BLaER1 (cell line): ENCODE results near the gene GRIK5.

Experiments
- H3K27ac ChIP-seq: shearing (Covaris generic); formaldehyde crosslinking; 2 replicates; pipeline ENCODE4 v1.8.1; 2022
- H3K27me3 ChIP-seq: shearing (Covaris generic); formaldehyde crosslinking; 2 replicates; pipeline ENCODE4 v1.8.1; 2022
- H3K36me3 ChIP-seq: shearing (Covaris generic); formaldehyde crosslinking; 2 replicates; pipeline ENCODE4 v1.8.1; 2022
- H3K4me1 ChIP-seq: shearing (Covaris generic); formaldehyde crosslinking; 2 replicates; pipeline ENCODE4 v1.8.1; 2022
- H3K4me2 ChIP-seq: shearing (Covaris generic); formaldehyde crosslinking; 2 replicates; pipeline ENCODE4 v1.8.1; 2022
- H3K4me3 ChIP-seq: shearing (Covaris generic); formaldehyde crosslinking; 2 replicates; pipeline ENCODE4 v1.8.1; 2022
- H3K9ac ChIP-seq: shearing (Covaris generic); formaldehyde crosslinking; 2 replicates; pipeline ENCODE4 v1.8.1; 2022
- H3K9me3 ChIP-seq: shearing (Covaris generic); formaldehyde crosslinking; 2 replicates; pipeline ENCODE4 v1.8.1; 2022
- H4K20me1 ChIP-seq: shearing (Covaris generic); formaldehyde crosslinking; 2 replicates; pipeline ENCODE4 v1.8.1; 2022
- Cebpa-rat ChIP-seq: shearing (Covaris generic); IDR thresholded peaks from 2 replicates; pipeline ENCODE4 v1.8.1; 2022

The GRIK5 gene

DNA sequence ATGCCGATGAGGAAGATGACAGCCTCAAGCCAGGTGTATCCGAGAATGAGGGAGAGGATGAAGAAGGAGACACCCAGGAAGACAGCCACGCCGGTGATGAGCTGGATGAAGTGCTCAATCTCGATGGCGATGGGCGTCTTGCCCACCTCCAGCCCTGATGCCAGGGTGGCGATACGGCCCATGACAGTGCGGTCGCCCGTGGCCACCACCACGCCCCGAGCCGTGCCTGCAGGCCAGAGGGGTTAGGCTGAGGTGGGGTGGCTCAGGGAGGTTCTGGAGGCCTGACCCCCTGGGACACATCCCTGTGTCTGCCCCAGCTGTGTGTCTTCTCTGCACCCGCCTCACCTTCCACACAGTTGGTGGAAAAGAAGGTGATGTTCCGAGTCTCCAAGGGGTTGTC lies 85.0 kb downstream of the GRIK5 start:
- Histone ChIP-seq H3K9me3 (no peaks in the 10 kb centered on the region), H3K27ac (no peak overlapping the region), H3K4me1 (no peaks in the 10 kb centered on the region), H3K27me3 (no peaks in the 10 kb centered on the region), H3K4me2 (no peak overlapping the region), H3K9ac (no peak overlapping the region), H3K36me3 (peaks cover 96% of the 10 kb centered on the region), H3K4me3 (no peak overlapping the region), H4K20me1 (peaks cover 39% of the 10 kb centered on the region)
- no peak for TF ChIP-seq Cebpa-rat

DNA sequence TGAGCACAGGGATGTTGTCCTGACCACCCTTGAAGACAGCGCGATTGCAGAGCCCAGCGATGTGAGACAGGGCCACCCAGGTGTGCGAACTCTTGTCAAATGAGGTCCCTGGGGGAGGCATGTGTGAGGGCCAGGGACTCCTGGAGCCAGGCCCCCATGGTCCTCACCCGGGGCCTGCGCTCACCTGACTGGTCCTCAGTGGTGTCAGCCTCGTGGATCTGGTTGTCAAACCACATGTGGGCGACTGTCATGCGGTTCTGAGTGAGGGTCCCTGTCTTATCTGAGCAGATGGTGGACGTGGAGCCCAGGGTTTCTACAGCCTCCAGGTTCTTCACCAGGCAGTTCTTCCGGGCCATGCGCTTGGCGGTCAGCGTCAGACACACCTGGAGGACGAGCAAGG lies 88.3 kb downstream of the GRIK5 start:
- H3K9me3 ChIP-seq, result no peaks in the 10 kb centered on the region
- H3K27ac ChIP-seq, result no peak overlapping the region
- H3K4me3 ChIP-seq, result no peak overlapping the region
- TF ChIP-seq Cebpa-rat, result no peak
- H3K27me3 ChIP-seq, result no peaks in the 10 kb centered on the region
- peaks cover 96% of the 10 kb centered on the region for H3K36me3 ChIP-seq
- H3K4me2 ChIP-seq, result no peak overlapping the region
- H3K9ac ChIP-seq, result no peak overlapping the region
- H4K20me1 ChIP-seq, result peaks cover 14% of the 10 kb centered on the region; the same call in 1 of the 2 replicates
- H3K4me1 ChIP-seq, result no peaks in the 10 kb centered on the region

DNA sequence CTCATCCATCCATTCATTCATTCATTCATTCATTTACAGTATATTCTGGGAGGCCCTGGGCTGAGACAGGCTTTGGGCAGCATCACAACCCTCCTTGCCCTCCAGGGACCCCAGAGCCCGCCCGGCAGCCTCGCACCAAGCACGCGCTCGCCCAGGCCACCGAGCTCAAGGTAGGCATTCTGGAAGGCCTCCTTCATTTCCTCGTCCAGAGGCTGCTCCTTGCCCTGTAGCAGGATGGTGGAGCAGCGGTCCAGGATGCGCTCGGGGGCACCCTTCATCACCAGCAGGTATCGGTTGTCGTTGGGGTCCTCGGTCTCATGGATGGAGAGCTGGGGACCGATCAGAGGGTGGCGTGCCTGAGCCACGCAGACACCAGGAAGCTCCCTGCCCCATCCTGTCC lies 91.5 kb downstream of the GRIK5 start:
- no peak overlapping the region for H3K4me2 ChIP-seq
- peaks cover 26% of the 10 kb centered on the region for H4K20me1 ChIP-seq
- TF ChIP-seq Cebpa-rat, result no peak
- H3K9me3 ChIP-seq, result no peaks in the 10 kb centered on the region
- H3K27ac ChIP-seq, result no peak overlapping the region
- H3K4me1 ChIP-seq, result 0 out of 2 replicates have a peak, but pooled peaks cover 4% of the 10 kb centered on the region
- H3K27me3 ChIP-seq, result no peaks in the 10 kb centered on the region
- H3K4me3 ChIP-seq, result no peak overlapping the region
- no peak overlapping the region for H3K9ac ChIP-seq
- peaks cover 96% of the 10 kb centered on the region for H3K36me3 ChIP-seq

DNA sequence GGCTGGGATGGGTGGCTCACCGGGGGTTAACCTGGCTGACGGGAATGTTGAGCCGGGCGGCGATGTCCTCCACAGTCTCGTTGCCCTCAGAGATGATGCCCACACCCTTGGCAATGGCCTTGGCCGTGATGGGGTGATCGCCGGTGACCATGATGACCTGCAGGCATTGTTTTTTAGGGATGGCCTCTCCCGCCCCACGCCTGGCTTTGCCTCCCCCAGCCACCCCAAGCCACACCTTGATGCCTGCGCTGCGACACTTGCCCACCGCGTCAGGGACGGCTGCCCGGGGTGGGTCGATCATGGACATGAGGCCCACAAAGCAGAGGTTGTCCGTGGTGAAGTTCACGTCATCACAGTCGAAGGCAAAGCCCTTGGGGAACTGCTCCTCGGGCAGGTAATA lies 92.1 kb downstream of the GRIK5 start:
- no peak overlapping the region for H3K27ac ChIP-seq
- no peaks in the 10 kb centered on the region for H3K27me3 ChIP-seq

DNA sequence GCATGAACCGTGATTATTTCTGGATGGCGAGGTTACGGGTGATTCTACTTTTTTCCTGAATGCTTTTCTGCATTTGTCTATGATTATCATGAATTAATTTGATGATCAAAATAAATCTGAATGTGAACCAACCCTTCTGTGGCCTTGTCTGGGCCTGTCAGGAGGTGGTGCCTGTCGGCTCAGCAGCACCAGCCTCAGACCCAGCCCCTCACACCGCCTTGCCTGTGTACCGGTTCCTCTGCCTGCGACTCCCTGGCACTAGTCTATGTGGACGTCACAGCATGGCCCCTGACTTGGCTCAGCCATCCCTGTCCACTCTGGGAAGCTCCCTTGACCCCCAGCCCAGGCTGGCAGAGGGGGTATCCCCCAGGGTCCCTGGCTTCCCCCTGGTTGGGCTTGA lies 95.4 kb downstream of the GRIK5 start:
- TF ChIP-seq Cebpa-rat, result no peak
- Histone ChIP-seq H3K4me1 (0 out of 2 replicates have a peak, but pooled peaks cover 7% of the 10 kb centered on the region), H3K4me2 (no peak overlapping the region), H4K20me1 (peaks cover 31% of the 10 kb centered on the region), H3K27ac (no peak overlapping the region), H3K4me3 (no peak overlapping the region), H3K27me3 (no peaks in the 10 kb centered on the region), H3K36me3 (peaks cover 96% of the 10 kb centered on the region), H3K9ac (no peak overlapping the region), H3K9me3 (no peaks in the 10 kb centered on the region)

More for the DNA sequence above, 92.1 kb downstream of the GRIK5 start:
- Histone ChIP-seq H3K4me3 (no peak overlapping the region), H4K20me1 (peaks cover 31% of the 10 kb centered on the region), H3K36me3 (peaks cover 98% of the 10 kb centered on the region), H3K4me2 (no peak overlapping the region), H3K9ac (no peak overlapping the region), H3K9me3 (no peaks in the 10 kb centered on the region), H3K4me1 (0 out of 2 replicates have a peak, but pooled peaks cover 7% of the 10 kb centered on the region)
- TF ChIP-seq Cebpa-rat, result no peak

DNA sequence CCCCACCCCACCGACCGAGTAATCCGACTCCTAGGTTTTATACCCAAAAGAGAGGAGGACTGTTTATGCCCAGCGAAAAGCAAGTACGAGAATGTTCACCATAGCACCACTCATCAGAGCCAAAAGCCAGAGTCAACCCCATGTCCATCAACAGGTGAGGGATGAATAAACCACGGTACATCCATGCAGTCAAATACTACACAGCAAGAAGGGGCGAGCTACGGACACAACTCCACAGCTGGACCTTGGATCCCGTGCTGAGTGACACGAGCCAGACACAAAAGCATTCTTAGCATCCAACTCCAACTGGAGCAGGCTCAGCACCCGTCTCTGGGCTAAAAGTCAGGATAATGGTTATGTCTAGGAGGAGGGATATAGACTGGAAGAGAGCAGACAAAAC lies 98.6 kb downstream of the GRIK5 start:
- H3K9ac ChIP-seq, result no peak overlapping the region
- peaks cover 95% of the 10 kb centered on the region for H3K36me3 ChIP-seq
- peaks cover 24% of the 10 kb centered on the region for H4K20me1 ChIP-seq
- H3K4me3 ChIP-seq, result no peak overlapping the region
- no peaks in the 10 kb centered on the region for H3K9me3 ChIP-seq
- H3K27me3 ChIP-seq, result no peaks in the 10 kb centered on the region
- H3K4me1 ChIP-seq, result 0 out of 2 replicates have a peak, but pooled peaks cover 7% of the 10 kb centered on the region
- H3K4me2 ChIP-seq, result no peak overlapping the region
- no peak overlapping the region for H3K27ac ChIP-seq
- TF ChIP-seq Cebpa-rat, result no peak

DNA sequence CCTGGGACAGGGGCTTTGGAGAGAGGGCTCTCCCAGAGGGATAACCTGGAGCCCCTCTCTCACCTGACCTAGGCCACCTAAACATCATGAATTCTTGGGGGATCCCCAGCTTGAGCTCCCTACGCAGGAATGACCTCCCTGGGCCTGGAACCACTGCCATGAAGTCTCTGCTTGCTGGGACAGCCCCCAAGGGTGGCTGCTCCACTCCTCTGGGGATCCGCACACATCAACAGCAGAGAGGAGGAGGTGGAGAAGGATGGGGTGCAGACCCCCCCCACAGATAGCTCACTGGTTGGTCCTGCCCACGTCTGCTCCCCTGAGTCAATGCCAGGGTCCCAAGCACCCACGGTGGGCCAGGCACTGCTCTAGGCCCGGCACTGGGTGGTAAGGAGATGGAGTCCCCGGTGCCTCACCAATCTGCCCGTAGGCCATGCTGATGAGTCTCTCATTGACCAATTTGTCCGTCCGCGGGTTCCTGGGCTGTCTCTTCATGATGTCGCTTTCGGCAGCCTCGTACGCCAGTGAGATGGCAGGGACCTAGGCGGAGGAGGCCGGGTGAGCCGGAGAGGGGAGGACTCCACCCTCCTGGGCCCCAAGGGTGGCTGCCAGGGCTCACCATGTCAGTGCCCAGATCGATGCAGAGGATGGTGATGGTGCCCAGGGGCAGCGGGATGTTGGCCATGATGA lies 100.1 kb downstream of the GRIK5 start:
- Histone ChIP-seq H3K27me3 (no peaks in the 10 kb centered on the region), H4K20me1 (peaks cover 19% of the 10 kb centered on the region), H3K9ac (no peak overlapping the region), H3K4me2 (no peak overlapping the region), H3K9me3 (no peaks in the 10 kb centered on the region), H3K36me3 (peaks cover 96% of the 10 kb centered on the region), H3K27ac (no peak overlapping the region), H3K4me3 (no peak overlapping the region), H3K4me1 (0 out of 2 replicates have a peak, but pooled peaks cover 4% of the 10 kb centered on the region)
- no peak for TF ChIP-seq Cebpa-rat

DNA sequence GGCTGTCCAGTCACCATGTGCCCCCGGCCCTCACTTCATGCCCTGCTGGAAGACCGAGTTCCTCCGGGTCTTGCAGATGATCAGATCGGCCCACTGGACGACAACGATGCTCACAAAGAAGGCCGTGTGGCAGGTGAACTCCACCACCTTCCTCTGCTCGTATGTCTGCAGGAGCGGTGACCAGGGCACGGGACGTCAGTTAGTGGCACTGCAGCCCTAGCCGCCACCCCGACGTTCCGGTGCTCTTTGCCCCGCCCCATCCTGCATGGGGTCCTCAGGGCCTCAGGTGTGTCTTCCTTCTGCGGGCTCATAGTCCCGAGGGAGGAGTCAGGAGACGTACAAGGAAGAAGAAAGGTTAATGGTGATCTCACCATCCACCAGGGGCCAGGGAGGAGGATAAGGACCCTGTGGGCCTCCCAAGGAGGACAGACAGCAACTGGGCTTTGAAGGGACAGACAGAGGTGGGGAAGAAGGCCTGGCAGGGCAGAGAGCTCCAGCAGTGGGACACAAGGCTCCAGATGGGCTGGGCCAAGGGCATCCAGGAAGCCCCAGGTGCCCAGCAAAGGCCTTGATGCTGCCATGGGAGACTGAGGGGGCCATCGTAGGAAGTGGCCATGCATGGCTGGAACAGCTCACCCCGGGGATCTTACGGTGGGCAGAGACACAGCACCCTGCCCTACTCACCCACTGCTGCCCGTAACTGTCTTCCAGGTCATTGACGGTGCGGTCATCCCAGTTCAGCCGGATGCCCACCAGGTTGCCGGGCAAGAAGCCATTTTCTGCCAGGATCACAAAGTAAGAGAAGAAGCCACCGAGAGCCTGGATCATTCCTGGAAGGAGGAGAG lies 101.0 kb downstream of the GRIK5 start:
- TF ChIP-seq Cebpa-rat, result no peak
- H3K36me3 ChIP-seq, result peaks cover 89% of the 10 kb centered on the region
- H3K9me3 ChIP-seq, result no peaks in the 10 kb centered on the region
- H3K9ac ChIP-seq, result no peak overlapping the region
- peaks cover 10% of the 10 kb centered on the region for H4K20me1 ChIP-seq
- H3K27ac ChIP-seq, result 0 out of 2 replicates have a peak overlapping the region, but pooled peaks have one; percentile 9
- H3K4me3 ChIP-seq, result no peak overlapping the region
- peaks cover 9% of the 10 kb centered on the region; the same call in 1 of the 2 replicates for H3K4me1 ChIP-seq
- no peak overlapping the region for H3K4me2 ChIP-seq
- H3K27me3 ChIP-seq, result no peaks in the 10 kb centered on the region

DNA sequence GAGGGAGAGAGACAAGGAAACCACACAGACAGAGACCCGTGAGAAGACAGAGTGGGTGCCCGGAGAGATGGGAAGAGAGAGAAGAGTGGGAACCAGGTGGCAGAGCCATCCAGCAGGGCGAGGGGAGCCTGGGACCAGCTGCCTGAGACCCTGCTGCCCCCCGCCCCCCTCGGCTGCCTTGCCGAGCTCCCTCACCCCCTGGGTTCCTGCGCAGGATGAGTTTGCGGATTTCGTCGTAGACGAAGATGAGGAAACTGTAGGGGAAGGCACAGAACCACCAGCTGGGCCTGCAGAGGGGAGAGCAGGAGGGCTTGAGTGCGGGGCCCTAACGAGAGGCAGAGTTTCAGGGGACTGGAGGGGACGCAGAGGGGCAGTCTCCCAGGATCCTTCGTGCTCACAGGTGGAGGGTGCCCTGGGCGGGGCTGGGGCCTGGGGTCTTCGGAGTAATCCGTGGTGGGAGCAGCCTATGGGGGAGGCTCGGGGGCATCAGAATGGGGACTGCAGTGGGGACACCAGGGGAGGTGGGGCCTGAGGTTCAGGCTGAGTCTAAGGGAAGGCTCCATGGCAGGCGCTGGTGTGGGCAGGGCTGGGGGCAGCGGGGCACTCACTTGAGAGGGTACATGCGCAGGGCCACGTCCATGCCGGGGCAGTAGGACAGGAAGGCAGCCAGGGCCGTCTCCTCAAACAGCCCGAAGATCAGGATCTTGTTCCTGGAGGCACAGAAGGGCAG lies 102.8 kb downstream of the GRIK5 start:
- H3K36me3 ChIP-seq, result peaks cover 82% of the 10 kb centered on the region
- no peak overlapping the region for H3K27ac ChIP-seq
- TF ChIP-seq Cebpa-rat, result no peak
- no peaks in the 10 kb centered on the region for H3K9me3 ChIP-seq
- H3K9ac ChIP-seq, result no peak overlapping the region
- H3K4me3 ChIP-seq, result no peak overlapping the region
- no peak overlapping the region for H3K4me2 ChIP-seq
- H3K4me1 ChIP-seq, result peaks cover 14% of the 10 kb centered on the region; the same call in 1 of the 2 replicates
- no peaks in the 10 kb centered on the region; the same call in 1 of the 2 replicates for H4K20me1 ChIP-seq
- no peaks in the 10 kb centered on the region for H3K27me3 ChIP-seq
